Measurements from ENCODE around the gene MOB3C.
A peak's percentile ranks its signal among the peaks of the same experiment; 100 is the strongest.
"Not testable (repeated sequence)": the region's sequence is repeated elsewhere in the genome, so short reads cannot be mapped to it uniquely, and the experiment has no call there.

Gene MOB3C

DNA sequence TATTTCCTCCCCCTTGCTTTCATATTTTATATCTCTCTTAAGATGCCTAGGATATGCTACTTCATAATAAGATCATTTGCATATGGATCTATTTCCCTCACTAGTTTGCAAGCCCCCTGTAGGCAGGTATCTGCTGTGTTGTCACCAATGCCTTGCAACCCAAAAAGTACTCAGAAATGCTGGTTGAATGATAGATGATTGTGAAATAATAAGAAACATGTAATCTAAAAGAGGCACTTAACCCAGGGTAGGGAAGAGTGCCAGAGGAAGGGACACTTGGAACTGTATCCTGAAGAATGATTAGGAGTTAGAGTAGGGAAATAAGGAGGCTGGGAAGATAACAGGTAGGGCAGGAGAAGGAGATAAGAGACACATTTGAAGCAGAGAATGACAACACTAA, 39.2 kb upstream of the MOB3C start:
- Mint-ChIP-seq H3K4me1 (peaks cover 13% of the 10 kb centered on the region), H3K9me3 (peaks cover 7% of the 10 kb centered on the region), H3K27me3 (ENCODE audit: low read depth, poor library complexity) (no peaks in the 10 kb centered on the region), H3K4me3 (no peak overlapping the region), H3K36me3 (ENCODE audit: low read depth) (peaks cover 53% of the 10 kb centered on the region), H3K27ac (no peak overlapping the region)
- TF ChIP-seq, protein P1, sequence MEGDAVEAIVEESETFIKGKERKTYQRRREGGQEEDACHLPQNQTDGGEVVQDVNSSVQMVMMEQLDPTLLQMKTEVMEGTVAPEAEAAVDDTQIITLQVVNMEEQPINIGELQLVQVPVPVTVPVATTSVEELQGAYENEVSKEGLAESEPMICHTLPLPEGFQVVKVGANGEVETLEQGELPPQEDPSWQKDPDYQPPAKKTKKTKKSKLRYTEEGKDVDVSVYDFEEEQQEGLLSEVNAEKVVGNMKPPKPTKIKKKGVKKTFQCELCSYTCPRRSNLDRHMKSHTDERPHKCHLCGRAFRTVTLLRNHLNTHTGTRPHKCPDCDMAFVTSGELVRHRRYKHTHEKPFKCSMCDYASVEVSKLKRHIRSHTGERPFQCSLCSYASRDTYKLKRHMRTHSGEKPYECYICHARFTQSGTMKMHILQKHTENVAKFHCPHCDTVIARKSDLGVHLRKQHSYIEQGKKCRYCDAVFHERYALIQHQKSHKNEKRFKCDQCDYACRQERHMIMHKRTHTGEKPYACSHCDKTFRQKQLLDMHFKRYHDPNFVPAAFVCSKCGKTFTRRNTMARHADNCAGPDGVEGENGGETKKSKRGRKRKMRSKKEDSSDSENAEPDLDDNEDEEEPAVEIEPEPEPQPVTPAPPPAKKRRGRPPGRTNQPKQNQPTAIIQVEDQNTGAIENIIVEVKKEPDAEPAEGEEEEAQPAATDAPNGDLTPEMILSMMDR (IDR thresholded peaks at IDR 0.05) = no peak
- no peak for DNase-seq

DNA sequence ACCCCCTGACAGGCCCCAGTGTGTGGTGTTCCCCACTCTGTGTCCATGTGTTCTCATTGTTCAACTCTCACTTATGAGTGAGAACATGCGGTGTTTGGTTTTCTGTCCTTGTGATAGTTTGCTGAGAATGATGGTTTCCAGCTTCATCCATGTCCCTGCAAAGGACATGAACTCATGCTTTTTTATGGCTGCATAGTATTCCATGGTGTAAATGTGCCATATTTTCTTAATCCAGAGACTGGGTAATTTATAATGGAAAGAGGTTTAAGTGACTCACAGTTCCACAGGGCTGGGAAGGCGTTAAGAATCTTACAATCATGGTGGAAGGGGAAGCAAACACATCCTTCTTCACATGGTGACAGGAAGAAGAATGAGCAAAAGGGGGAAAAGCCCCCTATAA, 38.1 kb upstream of the MOB3C start:
- not testable (repeated sequence) for H3K27me3 Mint-ChIP-seq (ENCODE audit: low read depth, poor library complexity); H3K27ac Mint-ChIP-seq; DNase-seq; H3K4me3 Mint-ChIP-seq
- peaks cover 13% of the 10 kb centered on the region for H3K4me1 Mint-ChIP-seq
- peaks cover 18% of the 10 kb centered on the region for H3K9me3 Mint-ChIP-seq
- peaks cover 64% of the 10 kb centered on the region for H3K36me3 Mint-ChIP-seq (ENCODE audit: low read depth)

DNA sequence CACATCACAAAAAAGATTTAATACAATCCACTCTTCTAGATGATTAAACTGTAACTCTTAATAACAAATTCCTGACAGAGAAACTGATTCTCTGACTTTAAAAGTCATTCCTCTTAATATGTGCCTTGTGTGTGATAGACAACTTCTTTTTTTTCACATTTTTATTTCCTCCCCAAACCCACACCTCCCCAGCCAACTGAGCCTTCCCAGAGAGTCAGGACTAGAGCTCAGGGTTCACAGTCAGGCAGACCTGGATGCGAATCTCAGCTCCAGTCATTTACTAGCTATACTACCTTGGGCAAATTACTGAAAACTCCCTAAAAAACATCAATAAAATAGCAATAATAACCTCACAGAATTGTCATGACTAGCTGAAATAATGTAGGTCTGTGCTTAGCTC, 37.4 kb upstream of the MOB3C start:
- Mint-ChIP-seq H3K4me1 (peaks cover 13% of the 10 kb centered on the region), H3K27ac (peak overlapping the region; percentile 94)
- no peak for DNase-seq

DNA sequence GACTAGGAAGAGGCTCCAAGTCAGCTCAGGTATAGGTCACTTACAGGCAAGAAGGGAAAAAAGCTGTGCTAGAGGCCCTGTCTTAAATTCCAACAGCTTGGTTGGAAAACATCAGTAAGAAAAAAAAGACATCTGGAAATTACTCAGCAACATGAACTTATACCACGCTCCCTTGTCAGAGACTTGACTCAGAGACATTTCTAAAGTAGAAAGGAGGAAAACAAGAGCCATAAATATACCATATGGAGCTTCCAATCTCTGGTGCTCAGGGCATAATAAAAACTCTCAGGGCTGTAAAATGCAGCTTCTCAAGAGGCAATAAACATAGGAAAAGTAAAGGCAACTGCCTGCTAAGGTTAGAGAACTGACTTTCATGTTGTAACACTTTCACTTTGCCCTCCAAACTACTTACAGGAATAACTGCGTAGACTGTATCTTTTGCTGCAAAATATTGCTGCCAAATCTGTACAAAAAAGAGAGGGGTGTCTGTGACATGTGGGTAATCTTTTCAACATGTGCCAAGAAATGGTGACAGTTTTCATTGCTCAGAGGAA, 36.9 kb upstream of the MOB3C start:
- no peak for DNase-seq
- peaks cover 13% of the 10 kb centered on the region for H3K4me1 Mint-ChIP-seq
- TF ChIP-seq, protein P1 (IDR thresholded peaks at IDR 0.05) = no peak
- peak overlapping the region; percentile 94 for H3K27ac Mint-ChIP-seq
- peaks cover 76% of the 10 kb centered on the region for H3K36me3 Mint-ChIP-seq (ENCODE audit: low read depth)
- H3K9me3 Mint-ChIP-seq = peaks cover 30% of the 10 kb centered on the region
- H3K4me3 Mint-ChIP-seq = no peak overlapping the region
- no peaks in the 10 kb centered on the region for H3K27me3 Mint-ChIP-seq (ENCODE audit: low read depth, poor library complexity)

More for the DNA sequence above, 37.4 kb upstream of the MOB3C start:
- Mint-ChIP-seq H3K36me3 (ENCODE audit: low read depth) (peaks cover 71% of the 10 kb centered on the region), H3K9me3 (peaks cover 25% of the 10 kb centered on the region), H3K27me3 (ENCODE audit: low read depth, poor library complexity) (no peaks in the 10 kb centered on the region), H3K4me3 (no peak overlapping the region)
- TF ChIP-seq, protein P1 (IDR thresholded peaks at IDR 0.05) = no peak

DNA sequence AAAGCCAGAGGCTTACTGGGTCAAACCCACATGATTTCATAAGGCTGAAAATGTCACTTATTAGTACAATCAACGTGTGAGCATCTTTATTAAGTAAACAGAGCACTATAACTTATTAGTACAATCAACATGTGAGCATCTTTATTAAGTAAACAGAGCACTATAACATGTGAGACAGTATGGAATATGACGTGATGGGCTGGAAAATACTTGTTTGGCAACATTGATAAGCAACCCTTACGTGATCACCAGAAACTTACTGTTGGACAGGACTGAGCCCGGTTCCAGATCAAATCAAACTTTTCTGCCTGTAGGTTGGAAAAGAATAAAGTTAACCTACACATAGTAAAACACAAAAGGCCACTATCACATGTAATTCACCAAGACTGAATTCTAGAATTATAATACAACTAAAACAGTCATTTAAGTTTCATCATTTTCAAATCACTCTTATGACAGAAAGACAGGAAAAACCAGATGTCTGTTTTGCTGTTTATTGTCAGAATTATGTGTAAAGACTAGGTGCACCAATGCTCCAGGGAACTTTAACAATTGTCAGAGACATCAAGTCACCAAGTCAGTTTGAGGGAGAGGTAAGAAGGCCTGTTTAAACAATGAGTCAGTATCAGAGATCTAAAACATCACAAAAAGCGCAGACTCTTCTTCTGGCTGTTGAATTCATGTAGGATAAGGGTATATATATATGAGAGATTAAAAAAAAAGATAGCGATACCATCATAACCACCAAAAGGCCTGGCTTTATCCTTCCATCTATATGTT, 35.9 kb upstream of the MOB3C start:
- TF ChIP-seq, protein P1 (IDR thresholded peaks at IDR 0.05) = no peak
- DNase-seq = no peak
- H3K27me3 Mint-ChIP-seq (ENCODE audit: low read depth, poor library complexity) = no peaks in the 10 kb centered on the region
- H3K4me3 Mint-ChIP-seq = no peak overlapping the region
- peak overlapping the region; percentile 11 for H3K27ac Mint-ChIP-seq
- peaks cover 34% of the 10 kb centered on the region for H3K9me3 Mint-ChIP-seq
- peaks cover 13% of the 10 kb centered on the region for H3K4me1 Mint-ChIP-seq
- peaks cover 80% of the 10 kb centered on the region for H3K36me3 Mint-ChIP-seq (ENCODE audit: low read depth)

DNA sequence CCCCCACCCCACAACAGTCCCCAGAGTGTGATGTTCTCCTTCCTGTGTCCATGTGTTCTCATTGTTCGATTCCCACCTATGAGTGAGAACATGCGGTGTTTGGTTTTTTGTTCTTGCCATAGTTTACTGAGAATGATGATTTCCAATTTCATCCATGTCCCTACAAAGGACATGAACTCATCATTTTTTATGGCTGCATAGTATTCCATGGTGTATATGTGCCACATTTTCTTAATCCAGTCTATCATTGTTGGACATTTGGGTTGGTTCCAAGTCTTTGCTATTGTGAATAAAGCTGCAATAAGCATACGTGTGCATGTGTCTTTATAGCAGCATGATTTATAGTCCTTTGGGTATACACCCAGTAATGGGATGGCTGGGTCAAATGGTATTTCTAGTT, 34.5 kb upstream of the MOB3C start:
- Mint-ChIP-seq H3K9me3 (peaks cover 37% of the 10 kb centered on the region), H3K36me3 (ENCODE audit: low read depth) (peaks cover 78% of the 10 kb centered on the region), H3K4me1 (peaks cover 13% of the 10 kb centered on the region)
- not testable (repeated sequence) for H3K27me3 Mint-ChIP-seq (ENCODE audit: low read depth, poor library complexity); DNase-seq; H3K4me3 Mint-ChIP-seq; H3K27ac Mint-ChIP-seq

DNA sequence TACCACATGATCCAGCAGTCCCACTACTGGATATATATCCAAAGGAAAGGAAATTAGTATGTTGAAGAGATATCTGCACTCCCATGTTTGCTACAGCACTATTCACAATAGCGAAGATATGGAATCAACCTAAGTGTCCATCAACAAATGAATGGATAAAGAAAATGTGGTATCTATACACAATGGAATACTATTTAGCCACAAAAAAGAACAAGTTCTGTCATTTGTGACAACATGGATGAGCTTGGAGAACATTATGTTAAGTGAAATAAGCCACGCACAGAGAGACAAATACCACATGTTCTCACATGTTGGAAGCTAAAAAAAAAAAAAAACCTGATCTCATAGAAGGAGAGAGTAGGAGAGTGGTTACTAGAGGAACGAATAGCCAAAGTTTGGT, 33.9 kb upstream of the MOB3C start:
- peaks cover 37% of the 10 kb centered on the region for H3K9me3 Mint-ChIP-seq
- peaks cover 13% of the 10 kb centered on the region for H3K4me1 Mint-ChIP-seq
- H3K36me3 Mint-ChIP-seq (ENCODE audit: low read depth) = peaks cover 72% of the 10 kb centered on the region
- H3K27me3 Mint-ChIP-seq (ENCODE audit: low read depth, poor library complexity) = no peaks in the 10 kb centered on the region
- H3K27ac Mint-ChIP-seq = no peak overlapping the region
- no peak overlapping the region for H3K4me3 Mint-ChIP-seq
- no peak for DNase-seq
- TF ChIP-seq, protein P1 (IDR thresholded peaks at IDR 0.05) = no peak
